C4-2B (cell line): Measurements from ENCODE around the gene ETV3.

ENCODE experiments used
- CTCF ChIP-seq: fragments of 450-650 bp; conservative IDR thresholded peaks from 2 replicates; pipeline ENCODE4 v1.5.1; 2017; ENCODE audit warnings: mild to moderate bottlenecking
- ZFX ChIP-seq: fragments of 450-650 bp; IDR thresholded peaks from 2 replicates; pipeline ENCODE4 v1.6.1; 2017

GRCh38 chr1:157154291-157154690 lies 16.1 kb upstream of the ETV3 start:
- TF ChIP-seq ZFX: no peak
- TF ChIP-seq CTCF: no peak
